DND-41 (cell line): Measurements from ENCODE around the gene ZNF827.

ENCODE experiments used
- CTCF ChIP-seq: IDR thresholded peaks from 2 replicates; pipeline ENCODE4 v1.5.1; 2012; ENCODE audit warnings: borderline replicate concordance, low read length, moderate library complexity, mild to moderate bottlenecking; ENCODE audit not compliant: poor library complexity, severe bottlenecking; ENCODE audit errors: extremely low read depth
- EZH2 ChIP-seq: IDR thresholded peaks from 3 replicates; pipeline ENCODE4 v1.6.1; 2012; ENCODE audit warnings: borderline replicate concordance, low read depth, mild to moderate bottlenecking, moderate library complexity, low read length, inconsistent platforms; ENCODE audit not compliant: severe bottlenecking

- TF ChIP-seq CTCF (no peak), EZH2 (no peak)
Observed at GRCh38 chr4:145784036-145784435, 154.6 kb downstream of the ZNF827 start.
